Duodenal mucosa (tissue), 2 donors: Measurements from ENCODE around the gene RNF19B.
"Not testable (repeated sequence)": the region's sequence is repeated elsewhere in the genome, so short reads cannot be mapped to it uniquely, and the experiment has no call there.

Source experiments
- H3K27ac ChIP-seq: one replicate; pipeline ENCODE4 v1.7.0; 2013; ENCODE audit warnings: low read depth, low read length
- H3K27me3 ChIP-seq, 2 donors: one replicate each; pipeline ENCODE4 v1.7.0; 2013; ENCODE audit warnings: low read length in 2 of 2, control low read depth in 1 of 2; ENCODE audit not compliant: insufficient read depth in 2 of 2, control insufficient read depth in 1 of 2
- H3K36me3 ChIP-seq, 2 donors: one replicate each; pipeline ENCODE4 v1.7.0; 2013; ENCODE audit warnings: low read length in 2 of 2, control low read depth in 1 of 2; ENCODE audit not compliant: insufficient read depth in 2 of 2, control insufficient read depth in 1 of 2
- H3K4me1 ChIP-seq, 2 donors: one replicate each; pipeline ENCODE4 v1.7.0; 2013; ENCODE audit warnings: low read length in 2 of 2, control low read depth in 1 of 2; ENCODE audit not compliant: insufficient read depth in 2 of 2, control insufficient read depth in 1 of 2
- H3K4me3 ChIP-seq, 2 donors: one replicate each; pipeline ENCODE4 v1.7.0; 2013; ENCODE audit warnings: low read length in 2 of 2, low read depth in 1 of 2
- H3K9ac ChIP-seq, 2 donors: one replicate each; pipeline ENCODE4 v1.7.0; 2013; ENCODE audit warnings: low read length in 2 of 2, low read depth in 1 of 2
- H3K9me3 ChIP-seq, 2 donors: one replicate each; pipeline ENCODE4 v1.7.0; 2013; ENCODE audit warnings: low read length in 2 of 2, control low read depth in 1 of 2; ENCODE audit not compliant: control insufficient read depth in 1 of 2

Gene RNF19B

DNA sequence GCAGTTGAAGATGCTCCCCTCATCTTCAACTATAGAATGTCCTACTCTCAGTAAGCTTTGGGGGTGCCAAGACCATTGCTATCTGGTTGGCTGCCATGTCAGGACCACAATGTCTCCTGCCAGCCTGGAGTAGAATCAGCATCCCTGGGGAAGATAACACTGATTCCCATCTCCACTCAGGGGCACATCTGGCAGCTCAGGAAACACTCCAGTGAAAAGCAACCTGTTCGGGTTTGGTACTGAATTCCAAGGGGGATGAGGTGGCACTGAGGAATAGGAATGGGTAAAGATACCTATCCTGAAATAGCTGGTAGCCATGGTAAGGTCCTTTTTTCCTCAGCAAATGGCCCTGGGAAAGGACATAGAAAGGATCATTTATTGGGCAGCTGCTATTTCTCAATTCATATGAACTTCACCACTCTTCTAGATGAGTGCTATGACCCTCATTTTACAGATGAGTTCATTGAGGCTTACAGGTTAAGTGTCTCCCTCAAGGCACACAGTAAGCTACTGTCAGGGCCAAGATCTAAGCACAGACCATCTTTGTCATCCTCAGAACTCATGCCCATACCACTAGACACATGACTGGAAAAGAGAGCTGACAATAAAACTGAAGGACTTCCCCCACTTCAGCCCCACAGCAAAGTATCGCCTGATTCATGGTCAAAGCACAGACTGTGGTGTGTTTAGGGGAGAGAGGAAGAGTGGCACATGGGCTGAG lies 40.7 kb upstream of the RNF19B start:
- peaks cover 9 to 29% of the 10 kb centered on the region in 2 donors for H3K4me1 ChIP-seq
- no peak overlapping the region for H3K4me3 ChIP-seq
- H3K9me3 ChIP-seq: no peaks in the 10 kb centered on the region
- no peak overlapping the region for H3K27ac ChIP-seq
- H3K9ac ChIP-seq: no peak overlapping the region
- H3K36me3 ChIP-seq: peaks cover 14 to 18% of the 10 kb centered on the region in 2 donors
- H3K27me3 ChIP-seq: no peaks in the 10 kb centered on the region

DNA sequence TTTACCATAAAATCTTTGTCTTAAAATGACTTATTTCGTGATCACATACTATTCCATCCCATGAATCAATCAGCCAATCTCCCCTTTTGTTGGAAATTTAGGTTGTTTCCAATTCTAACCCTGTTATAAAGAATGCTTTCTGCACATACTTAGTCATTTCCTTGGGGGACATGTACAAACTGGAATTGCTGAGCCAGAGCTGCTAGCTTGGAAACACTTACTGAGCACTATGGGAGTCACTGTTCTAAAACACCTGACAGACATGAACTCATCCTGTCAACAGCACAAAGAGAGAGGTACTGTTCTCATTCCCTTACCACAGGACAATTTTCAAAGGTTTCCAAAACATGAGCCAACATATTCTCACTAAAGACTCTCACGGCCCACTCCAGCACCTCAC lies 40.0 kb upstream of the RNF19B start:
- H3K4me3 ChIP-seq: no peak overlapping the region
- no peaks in the 10 kb centered on the region for H3K27me3 ChIP-seq
- peaks cover 9 to 28% of the 10 kb centered on the region in 2 donors for H3K4me1 ChIP-seq
- peaks cover 14 to 17% of the 10 kb centered on the region in 2 donors for H3K36me3 ChIP-seq
- H3K9ac ChIP-seq: no peak overlapping the region
- no peak overlapping the region for H3K27ac ChIP-seq
- no peaks in the 10 kb centered on the region for H3K9me3 ChIP-seq

DNA sequence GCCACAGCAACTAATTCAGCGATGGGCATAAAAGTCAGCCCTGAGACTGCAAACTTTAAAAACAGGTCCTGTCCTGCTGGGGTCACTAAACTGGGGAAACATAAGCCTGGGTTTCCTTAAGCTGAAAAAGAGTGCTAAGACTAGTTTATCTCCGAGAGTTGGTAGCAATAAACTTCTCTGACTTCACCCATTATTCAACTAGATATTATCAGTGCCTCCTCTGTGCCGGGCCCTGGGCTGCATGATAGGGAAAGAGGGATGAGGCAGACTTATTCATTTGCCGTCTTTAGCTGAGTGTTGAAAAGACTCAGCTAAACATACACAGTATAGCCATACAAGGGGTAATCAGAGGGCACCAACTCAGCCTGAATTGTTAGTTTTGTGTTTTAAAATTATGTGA lies 39.0 kb upstream of the RNF19B start:
- Histone ChIP-seq H3K4me1 (peaks cover 8 to 24% of the 10 kb centered on the region in 2 donors), H3K9ac (no peak overlapping the region), H3K27ac (no peak overlapping the region)

DNA sequence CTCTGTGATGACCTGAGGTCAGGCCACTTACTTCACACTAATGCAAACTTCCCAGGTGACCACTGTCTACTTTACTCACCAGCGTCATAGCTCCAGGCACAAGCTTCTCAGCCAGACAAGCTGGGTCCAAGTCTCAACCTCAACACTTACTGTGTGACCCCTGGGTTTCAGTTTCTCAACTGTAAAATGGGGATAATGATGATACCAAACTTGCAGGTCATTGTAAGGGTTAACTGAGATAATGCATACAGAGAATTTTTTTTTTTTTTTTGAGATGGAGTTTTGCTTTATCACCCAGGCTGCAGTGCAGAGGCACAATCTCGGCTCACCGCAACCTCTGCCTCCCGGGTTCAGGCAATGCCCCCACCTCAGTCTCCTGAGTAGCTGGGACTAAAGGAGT lies 37.4 kb upstream of the RNF19B start:
- Histone ChIP-seq H3K27ac (no peak overlapping the region), H3K9ac (no peak overlapping the region), H3K27me3 (no peaks in the 10 kb centered on the region), H3K36me3 (no peaks in the 10 kb centered on the region), H3K4me1 (peaks cover 13 to 19% of the 10 kb centered on the region in 2 donors), H3K4me3 (no peak overlapping the region), H3K9me3 (no peaks in the 10 kb centered on the region)

More for the DNA sequence above, 39.0 kb upstream of the RNF19B start:
- Histone ChIP-seq H3K27me3 (no peaks in the 10 kb centered on the region), H3K36me3 (peaks cover 7 to 8% of the 10 kb centered on the region in 2 donors), H3K4me3 (no peak overlapping the region), H3K9me3 (no peaks in the 10 kb centered on the region)

DNA sequence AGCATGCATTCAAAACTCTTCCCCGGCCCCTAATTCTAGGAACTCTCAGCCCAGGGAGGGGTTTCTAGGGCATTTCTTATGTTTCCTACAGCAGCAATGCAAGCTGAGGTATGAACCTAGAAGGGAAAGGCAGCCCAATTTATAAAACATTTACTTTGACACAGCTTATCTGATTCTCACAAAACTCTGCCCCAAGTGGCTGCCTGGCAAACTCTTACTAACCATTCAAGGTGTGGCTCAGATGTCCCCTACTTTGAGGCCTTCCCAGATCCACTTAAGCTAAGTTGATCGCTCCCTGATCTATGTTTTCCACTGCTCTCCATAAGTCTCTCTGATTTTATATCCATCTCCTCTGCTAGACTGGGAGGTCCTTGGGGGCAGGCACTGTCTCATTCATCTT lies 36.7 kb upstream of the RNF19B start:
- no peaks in the 10 kb centered on the region for H3K9me3 ChIP-seq
- H3K9ac ChIP-seq: no peak overlapping the region
- no peaks in the 10 kb centered on the region for H3K36me3 ChIP-seq
- no peaks in the 10 kb centered on the region for H3K27me3 ChIP-seq
- H3K27ac ChIP-seq: no peak overlapping the region
- peaks cover 13 to 17% of the 10 kb centered on the region in 2 donors for H3K4me1 ChIP-seq
- H3K4me3 ChIP-seq: no peak overlapping the region

DNA sequence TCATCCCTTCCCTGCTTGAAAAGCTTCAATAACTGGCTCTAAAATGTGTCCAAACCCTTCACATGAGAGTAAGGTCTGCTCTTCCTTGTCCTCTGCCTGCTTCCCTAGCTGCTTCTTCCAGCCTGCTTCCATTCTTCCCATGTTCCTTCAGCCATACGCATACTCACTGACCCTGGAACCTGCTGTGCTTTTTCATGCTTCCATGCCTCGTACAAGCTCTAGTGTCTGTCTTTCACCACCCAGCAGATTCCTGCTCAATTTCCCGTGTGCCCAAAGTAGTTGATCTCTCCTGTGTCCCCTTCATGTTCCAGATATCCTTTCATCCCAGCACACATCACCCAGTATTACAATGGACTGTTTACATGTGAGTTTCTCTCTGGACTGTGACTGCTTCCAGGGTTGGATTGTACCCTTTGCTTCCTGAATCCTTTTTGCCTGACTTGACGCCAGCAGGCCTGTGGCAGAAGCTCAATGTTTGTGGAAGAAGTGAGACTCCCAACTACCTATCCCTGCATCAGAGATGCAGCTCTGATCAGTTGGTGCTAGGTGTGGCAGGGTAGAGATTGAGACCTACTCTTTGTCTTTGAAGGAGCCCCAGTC lies 35.9 kb upstream of the RNF19B start:
- no peak overlapping the region for H3K4me3 ChIP-seq
- no peak overlapping the region for H3K9ac ChIP-seq
- H3K4me1 ChIP-seq: peaks cover 13 to 17% of the 10 kb centered on the region in 2 donors
- H3K27me3 ChIP-seq: no peaks in the 10 kb centered on the region
- no peaks in the 10 kb centered on the region for H3K36me3 ChIP-seq
- H3K9me3 ChIP-seq: no peaks in the 10 kb centered on the region
- H3K27ac ChIP-seq: no peak overlapping the region

DNA sequence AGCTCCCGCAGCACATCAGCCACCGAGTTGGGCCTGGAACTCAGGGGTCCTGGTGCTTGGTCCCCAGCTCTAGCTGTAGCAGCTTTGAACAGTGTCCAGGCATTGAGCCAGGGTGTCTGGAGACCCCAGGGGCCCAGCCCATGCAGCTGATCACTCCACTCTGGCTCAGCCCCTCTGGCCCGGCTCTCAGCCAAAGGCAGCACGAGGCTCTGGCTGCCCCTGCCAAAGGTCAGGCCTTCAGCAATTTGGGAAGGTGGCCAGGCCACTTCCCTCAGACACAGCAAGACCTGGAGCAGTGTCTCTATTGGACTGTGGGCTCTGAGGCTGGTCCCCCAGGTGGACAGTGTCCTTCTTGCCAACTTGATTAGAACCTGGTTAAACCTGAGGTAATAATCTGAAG lies 34.4 kb upstream of the RNF19B start:
- Histone ChIP-seq H3K4me3 (no peak overlapping the region), H3K27me3 (no peaks in the 10 kb centered on the region), H3K27ac (no peak overlapping the region), H3K36me3 (no peaks in the 10 kb centered on the region), H3K9ac (no peak overlapping the region), H3K4me1 (peaks cover 13 to 17% of the 10 kb centered on the region in 2 donors), H3K9me3 (no peaks in the 10 kb centered on the region)

DNA sequence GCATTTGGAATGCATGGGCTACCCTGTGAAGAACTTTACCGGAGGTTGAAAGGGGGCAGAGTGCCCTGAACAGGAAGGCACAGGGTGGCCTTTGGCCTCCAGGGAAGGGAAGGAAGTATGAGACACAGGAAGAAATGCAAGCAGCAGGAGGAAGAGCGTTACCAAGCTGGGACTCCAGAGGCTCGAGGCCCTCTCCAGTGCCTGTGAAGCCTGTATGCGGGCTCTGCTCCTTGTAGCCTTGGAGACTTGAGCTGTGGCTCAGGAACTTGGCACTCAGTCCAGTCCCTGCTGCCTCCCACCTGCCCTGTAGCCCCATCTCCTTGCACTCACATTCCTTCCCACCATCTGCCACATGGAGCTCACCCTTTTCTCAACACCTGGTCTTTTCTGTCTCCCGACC lies 33.5 kb upstream of the RNF19B start:
- H3K27ac ChIP-seq: no peak overlapping the region
- no peaks in the 10 kb centered on the region for H3K9me3 ChIP-seq
- H3K4me1 ChIP-seq: peaks cover 18 to 22% of the 10 kb centered on the region in 2 donors
- H3K36me3 ChIP-seq: no peaks in the 10 kb centered on the region
- no peak overlapping the region for H3K4me3 ChIP-seq
- no peak overlapping the region for H3K9ac ChIP-seq
- no peaks in the 10 kb centered on the region for H3K27me3 ChIP-seq

DNA sequence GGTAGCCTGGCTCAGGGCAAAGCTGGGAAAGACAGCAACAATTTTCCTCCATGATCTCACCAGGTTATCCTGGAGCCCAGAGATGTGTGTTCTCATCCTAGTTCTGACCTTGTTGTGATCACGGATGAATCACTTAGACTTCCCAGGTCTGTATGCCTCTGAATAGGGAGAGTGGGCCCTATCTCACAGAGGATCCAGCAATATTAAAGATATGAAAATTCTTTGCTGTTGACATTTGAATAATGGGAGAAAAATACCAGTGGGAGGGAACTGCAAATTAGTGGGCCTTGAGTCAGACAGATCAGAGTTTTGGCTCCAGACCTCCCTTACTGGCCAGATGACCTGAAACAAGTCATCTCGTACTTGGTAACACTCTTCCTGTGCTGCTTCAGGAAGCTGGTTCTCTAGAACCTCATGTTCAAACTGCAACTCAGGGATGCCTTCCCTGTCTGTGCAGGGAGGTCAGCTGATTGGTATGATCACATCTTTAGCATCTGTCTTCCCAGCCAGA lies 32.8 kb upstream of the RNF19B start:
- Histone ChIP-seq H3K27ac (no peak overlapping the region), H3K4me3 (no peak overlapping the region), H3K27me3 (no peaks in the 10 kb centered on the region), H3K9ac (no peak overlapping the region), H3K9me3 (no peaks in the 10 kb centered on the region), H3K4me1 (peaks cover 25 to 28% of the 10 kb centered on the region in 2 donors), H3K36me3 (no peaks in the 10 kb centered on the region)

DNA sequence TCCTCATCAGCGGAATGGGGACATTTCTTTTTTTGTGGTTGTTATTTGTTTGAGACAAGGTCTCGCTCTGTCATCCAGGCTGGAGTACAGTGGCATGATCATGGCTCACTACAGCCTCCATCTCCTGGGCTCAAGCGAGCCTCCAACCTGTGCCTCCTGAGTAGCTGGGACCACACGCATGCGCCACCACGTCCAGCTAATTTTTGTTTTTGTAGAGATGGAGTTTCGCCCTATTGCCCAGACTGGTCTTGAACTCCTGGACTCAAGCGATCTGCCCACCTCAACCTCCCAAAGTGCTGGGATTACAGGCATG lies 28.7 kb upstream of the RNF19B start:
- H3K27ac ChIP-seq: peak overlapping the region; percentile 46
- not testable (repeated sequence) for H3K9me3 ChIP-seq, H3K27me3 ChIP-seq, H3K9ac ChIP-seq, H3K36me3 ChIP-seq, H3K4me3 ChIP-seq
- peaks cover 38 to 47% of the 10 kb centered on the region in 2 donors for H3K4me1 ChIP-seq
